NCI-H1105 (cell line): ENCODE data around the gene BIRC3.

Experiments
- DNase-seq: peaks from one replicate; lab custom pipeline; 2025; lab: John Stamatoyannopoulos, UW

Gene BIRC3

DNA sequence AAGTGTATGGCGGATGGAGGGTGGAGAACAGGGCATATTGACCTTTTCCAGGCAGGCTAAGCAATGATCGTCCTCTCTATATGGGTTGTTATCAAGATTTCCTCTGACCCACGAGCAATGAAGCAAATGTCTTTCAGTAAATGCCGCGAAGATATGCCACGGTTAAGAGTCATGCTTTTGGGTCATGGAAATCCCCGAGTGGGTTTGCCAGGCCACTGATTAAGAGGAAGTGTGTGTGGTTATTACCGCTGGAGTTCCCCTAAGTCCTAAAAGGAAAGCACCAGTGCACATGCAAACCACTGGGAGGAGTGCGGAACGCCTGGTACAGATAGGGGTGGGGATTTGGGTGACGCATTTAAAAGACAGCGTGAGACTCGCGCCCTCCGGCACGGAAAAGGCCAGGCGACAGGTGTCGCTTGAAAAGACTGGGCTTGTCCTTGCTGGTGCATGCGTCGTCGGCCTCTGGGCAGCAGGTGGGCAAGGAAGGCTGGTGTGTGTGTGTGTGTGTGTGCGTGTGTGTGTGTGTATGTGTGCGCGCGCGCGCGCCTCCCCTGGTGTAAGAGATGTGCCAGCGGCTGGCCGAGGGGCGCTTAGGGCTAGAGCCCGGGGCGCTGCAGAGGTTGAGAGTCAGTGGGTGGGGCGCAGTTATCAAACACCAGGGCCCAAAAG lies at the start of gene BIRC3:
Gene BIRC3, plus strand, starts transcription at position 386 of the 669 bp plus-strand sequence. CDS start 7,026 bp downstream, outside the sequence.
- DNase-seq: peak; percentile 91

DNA sequence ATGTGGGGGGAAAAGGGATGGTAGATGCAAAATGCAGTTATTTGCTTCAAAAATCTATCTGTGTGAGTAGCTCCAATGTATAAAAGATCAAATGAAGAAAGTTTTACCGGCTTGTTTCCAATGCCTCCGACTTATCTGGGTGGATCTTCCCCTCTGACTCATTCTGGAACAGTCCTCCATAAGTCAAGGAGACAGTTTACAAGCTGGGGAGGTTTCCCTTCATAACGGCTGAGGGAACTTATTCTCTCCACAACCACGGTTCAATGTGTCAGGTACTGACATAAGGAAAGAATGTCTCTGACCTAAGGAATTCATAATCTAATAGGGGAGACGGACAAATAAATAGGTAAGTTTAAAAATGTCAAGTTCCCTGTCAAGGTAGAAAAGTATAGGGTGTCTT lies 49.7 kb upstream of the BIRC3 start:
- no peak for DNase-seq

DNA sequence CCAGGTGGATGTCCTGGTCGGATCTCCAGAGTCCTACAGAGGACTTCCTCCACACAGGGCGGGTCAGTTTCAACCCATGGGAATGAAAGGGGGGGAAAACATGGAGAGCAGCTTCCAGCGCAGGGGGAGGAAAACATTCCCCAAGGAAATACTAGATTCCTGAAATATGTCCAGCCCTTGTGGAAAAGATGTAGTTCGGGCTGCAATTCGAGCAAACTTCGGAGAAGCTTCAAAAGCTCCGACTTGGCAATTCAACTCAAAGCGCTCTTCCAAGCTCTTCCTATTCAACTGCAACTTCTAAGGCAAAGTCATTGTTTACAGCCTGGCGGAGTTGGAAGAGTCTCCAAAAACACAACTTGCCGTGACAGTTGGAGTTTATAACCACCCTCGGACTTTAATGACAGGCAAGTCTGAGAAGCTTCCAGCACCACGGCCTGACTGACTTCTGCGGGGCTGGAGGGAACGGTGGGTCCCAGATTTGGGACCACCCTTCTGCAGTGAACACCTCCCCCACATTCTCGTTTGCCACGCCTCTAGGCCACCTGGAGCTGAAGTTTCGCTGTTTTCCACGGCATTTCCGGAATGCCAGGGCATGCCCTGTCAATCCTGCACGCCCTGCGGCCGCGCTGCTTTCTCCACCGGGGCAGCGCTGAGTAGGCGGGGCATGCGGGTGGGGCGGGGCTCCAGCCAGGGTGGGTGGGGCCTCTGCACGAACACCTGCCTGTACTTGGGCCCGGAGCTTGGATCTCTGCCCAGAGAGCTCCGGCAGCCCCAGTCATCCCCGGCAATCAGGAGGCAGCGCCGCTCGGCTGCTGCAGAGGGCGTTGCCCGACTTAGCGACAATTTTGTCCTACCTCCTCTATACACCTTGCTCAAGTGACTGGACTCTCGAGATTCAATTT lies 49.0 kb upstream of the BIRC3 start:
- DNase-seq: peak; percentile 84

DNA sequence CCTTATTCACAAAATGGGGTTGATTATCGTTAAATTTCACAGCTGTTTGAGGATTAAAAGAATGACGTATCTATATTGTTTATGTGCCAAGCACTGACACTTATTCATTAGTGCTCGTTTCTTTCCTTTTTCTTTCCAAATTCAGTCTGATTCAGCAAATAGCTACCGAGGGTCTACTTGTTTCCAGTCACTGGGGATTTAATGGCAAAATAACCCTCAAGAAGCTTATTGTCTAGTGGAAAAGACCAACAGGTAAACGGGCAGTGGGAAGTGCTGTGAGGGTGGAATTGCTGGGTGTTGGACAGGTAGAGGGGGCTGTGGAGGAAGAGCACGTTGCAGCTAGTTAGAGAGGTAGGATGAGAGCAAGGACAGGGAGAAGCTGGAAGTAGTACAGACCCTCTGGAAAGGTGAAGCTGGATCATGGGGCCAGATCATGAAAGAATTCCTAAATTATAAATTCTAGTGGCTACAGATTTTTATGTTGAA lies 48.3 kb upstream of the BIRC3 start:
- DNase-seq: no peak

DNA sequence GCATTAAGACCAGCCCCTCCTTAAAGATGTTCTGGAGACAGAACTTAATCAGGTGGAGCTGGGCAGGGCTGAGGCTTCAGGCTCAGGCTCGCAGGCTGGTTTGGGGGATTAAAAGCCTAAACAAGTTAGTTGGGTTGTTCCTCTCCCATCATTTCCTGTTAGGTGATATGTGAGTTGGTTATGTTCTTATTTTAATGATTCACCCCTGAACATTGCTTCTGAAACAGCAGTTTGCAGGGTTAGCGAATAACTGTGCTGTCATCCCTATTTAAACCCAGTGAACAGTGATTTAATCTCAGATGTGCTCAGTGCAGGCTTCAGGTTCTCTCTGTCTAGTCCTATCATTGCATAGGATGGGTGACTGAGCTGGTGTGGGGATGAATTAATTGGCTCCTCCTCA lies 47.4 kb upstream of the BIRC3 start:
- no peak for DNase-seq

DNA sequence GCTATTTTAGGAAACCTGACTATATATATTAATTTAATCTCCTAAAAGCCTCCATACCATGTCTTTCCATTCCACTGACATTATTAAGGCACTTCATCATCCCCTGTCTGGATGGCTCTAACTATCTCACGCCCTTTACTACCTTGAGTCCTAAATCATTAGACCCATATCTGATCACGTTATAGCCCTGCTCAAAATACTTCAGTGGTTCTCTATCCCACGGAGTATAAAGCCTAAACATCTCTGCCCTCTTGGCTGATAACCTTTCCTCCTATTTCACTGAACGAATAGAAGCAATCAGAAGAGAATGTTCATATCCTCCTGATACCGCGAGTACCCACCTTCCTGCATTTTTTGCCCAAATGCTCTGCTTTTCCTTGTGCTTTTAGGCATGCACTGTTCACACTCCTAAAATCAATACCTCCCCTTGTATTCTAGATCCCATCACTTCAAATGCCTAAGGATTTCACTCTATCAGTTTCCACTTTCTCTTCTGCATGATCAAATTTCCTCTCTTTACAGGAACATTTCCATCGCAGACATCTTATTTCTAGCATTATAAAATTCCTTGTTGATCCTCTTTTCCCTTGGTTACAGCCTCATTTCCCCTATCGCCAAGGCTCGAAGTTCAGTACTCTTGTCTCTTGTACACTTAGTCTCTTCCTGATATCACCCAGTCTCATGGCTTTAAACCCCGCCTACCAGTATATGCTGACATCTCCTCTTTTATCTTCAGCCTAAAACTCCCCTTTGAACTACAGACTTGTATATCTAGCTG lies 45.0 kb upstream of the BIRC3 start:
- no peak for DNase-seq

DNA sequence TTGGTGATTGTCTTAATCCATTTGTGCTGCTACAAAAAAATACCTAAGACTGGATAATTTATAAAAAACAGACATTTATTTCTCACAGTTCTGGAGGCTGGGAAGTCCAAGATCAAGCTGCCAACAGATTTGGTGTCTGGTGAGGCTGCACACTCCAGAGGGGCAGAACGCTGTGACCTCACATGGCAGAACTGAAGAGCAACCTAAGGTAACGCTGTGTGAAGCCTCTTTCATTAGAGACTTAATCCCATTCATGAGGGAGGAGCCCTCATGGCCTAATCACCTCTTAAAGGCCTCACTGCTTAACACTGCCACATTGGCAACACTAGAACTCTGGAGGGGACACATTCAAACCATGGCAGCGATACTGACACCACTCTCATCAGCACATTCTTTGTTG lies 42.7 kb upstream of the BIRC3 start:
- DNase-seq: no peak

DNA sequence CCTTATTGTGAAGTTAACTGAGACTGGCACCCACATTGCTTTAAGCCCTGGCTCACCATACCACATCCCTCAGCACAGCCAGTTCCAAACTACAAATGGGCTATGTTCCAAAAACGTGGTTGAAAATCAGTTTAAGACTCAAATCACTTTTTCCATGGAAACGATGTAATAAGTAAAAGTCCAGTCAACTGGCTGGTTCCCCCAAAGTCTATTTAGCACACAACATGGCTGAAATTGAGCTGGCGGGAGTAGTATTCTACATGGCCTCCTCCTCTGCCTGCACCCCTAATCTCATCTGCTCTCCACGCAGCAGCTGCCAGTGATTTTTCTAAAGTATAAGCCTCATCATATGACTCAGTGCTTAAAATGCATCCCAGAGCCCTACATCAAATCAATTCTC lies 40.9 kb upstream of the BIRC3 start:
- no peak for DNase-seq

DNA sequence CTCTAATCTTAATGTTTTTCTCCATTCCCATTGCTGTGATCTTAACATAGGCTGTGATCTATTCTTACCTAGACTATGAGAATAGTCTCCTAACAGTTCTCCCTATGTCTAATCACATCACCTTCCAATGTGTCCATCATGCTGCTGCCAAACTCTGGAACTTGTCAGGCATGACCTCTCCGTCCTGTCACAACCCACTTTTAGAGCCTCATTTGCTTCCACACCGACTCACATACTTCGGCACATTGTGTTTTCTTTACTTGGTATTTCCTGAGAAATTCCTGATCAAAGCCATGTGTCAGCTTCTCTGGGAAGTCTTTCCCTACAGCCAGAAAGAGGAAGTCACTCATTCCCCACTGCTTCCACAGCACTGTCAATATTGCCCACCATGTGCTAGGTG lies 40.5 kb upstream of the BIRC3 start:
- no peak for DNase-seq

DNA sequence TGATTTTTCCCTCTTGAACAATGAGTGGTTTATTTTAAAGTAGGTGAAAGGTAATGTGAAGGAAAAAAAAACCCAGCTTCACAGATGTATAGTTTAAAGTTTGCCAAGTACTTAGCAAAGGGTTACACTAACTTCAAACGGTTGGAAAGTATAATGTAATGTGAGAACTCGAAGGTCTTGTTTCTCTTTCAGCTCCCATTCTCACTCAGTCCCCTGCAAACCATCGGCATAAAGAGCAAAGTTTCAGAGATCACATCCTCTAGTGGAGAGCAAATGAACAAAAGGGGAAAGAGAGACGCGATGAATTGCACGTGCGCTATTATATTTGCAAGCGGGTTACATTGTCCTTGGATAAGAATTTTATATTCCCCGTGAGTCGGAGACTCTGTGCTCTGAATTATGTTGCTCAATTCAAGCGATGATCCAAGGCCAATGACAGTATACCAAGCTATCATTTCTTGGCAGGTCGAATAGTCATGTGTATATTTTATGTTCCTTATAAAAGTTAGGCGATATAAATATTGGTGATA lies 37.6 kb upstream of the BIRC3 start:
- DNase-seq: no peak

DNA sequence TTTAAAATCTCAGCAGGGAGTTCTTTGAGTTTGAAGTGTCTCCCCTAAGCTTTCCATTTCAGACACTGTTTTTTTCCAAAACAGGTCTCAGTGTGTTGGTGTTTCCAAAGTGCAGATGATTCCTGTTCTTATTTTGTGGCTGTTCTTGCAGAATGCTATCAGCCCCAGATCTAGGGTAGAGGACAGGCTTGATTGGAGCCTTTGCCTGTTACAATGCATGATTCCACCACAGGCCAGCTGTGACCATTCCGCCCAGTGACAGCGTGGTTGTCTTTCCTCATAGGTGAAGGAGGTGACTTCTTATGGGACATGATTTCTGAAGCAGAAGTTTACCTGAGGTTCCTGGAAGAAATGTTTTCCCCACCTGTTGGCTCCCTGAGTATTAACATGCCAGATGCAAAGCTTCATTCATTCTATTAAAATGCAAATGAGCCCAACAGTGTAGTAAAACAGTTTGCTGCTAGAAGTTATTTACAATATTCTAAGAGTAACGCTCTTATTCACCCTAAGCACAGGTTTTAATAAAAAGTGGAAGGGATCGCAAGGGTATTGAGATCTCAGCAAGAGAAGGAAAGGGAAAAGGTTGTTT lies 36.9 kb upstream of the BIRC3 start:
- no peak for DNase-seq

DNA sequence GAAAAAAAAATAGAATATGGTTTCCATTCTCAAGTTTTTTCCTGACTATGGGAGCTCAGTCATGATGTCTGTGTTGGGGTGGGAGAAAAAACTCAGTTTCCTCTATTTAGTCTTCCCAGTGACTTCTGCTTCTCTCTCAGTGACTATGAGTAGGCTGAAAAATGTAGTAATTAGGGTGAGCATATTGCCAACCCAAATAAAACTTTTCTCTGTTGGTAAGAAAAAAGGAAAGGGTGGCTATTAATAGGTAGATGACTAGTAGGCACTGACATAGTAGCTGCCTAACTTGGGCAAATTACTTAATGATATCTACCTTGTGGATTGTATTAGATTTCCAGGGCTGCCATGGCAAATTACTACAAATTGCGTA lies 34.2 kb upstream of the BIRC3 start:
- DNase-seq: no peak

DNA sequence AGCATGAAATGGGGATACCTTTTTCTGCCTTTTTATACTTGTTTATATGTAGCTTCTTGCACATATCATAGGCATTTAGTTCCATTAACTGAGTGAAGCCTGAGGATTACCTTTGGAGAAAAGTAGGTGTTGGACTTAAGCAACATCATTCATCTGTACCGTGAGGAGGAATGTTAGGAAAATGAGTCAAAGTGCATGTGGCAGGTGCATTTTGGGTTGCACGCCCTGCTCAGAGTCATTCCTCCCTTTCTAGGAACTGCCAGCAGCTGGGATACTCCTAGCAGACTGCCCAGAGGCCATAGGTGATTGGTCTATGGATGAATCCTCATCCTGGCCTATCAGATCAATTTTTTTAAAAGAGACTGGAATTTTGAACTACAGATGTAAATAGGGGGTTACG lies 33.3 kb upstream of the BIRC3 start:
- DNase-seq: no peak

DNA sequence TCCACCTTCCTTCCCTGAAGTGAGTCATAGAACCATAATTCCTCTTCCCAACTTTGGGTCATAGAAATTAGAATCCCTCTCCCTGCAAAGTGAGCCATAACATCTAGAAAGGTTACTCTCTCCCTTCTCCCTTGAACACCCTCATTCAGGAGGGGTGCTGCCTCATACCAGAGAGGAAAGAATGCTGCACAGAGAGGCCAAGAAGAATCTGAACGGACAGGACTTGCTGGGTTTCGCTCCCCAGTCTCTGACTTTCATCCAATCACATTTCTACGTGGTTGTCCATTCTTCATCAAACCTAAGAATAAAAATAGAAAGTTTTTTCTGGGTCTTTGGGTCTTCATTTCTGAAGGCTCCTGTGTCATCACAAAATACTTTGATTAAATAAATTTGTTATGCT lies 31.0 kb upstream of the BIRC3 start:
- DNase-seq: no peak

DNA sequence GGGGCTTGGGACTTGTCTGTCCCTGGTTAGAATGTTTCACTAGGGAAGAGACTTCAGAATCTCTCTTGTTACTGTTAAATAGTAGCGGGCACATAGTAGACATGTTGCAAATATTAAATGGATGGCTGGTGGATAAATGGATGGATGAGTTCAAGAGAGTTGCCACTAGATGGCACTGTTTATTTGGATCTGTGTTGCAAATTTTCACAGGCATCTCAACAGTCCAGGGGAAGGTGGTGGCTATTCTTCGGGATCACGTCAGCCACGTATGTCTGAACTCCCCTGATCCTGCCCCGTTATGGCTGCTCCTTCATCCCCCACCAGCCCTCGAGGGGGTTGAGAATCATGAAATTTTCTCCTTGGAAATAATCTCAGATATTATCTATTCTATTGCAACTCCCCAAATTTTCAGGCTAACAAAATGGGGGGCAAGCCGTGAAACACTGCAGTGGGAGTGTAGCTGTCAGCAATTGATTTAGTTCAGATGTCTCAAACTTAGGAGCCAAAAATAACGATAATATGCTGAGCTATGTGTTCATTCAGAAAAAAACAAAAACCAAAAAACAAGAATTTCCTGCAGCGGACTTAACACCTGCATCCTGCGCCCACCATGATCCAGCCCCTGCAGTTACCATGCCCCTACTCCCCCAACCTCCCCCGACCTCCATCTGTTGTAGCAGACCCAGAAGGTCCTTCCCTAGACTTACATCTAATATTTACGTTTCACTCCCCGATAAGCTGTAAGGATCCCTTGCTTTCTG lies 29.1 kb upstream of the BIRC3 start:
- DNase-seq: peak; percentile 82

DNA sequence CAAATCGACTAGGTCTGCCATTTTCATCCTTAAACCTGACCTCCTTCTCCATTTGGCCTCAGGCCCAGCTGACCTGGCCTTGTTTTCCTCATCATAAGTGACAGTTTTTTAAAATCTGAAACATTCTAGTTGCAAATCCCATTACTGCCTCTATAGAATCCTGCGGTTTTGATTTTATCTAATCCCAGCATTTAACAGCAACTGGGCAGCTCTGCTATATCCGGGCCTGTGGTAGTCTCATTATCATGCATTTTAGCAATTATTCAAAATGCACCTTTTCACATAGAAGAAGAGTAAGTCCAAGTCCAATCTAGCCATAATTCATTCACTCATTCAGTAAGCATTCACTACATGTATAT lies 28.6 kb upstream of the BIRC3 start:
- DNase-seq: no peak

DNA sequence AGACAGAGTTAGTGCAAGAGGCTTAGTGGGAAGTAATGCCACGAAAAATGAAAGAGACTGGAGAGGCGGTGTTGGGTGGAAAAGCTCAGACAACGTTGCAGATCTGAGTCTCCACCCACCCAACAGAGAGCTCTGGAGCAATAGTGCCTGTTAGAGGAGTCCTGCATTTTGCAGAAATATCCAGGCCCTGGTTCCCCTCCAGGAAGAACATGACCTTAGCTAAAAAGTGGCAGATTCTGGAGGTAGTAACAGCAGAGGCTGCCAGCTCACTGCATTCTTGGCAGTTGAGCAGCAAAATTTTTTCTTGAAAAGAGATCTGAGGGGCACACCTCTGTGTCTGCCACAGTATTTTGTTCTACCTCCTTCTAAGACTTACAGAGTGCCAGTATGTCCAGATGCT lies 27.7 kb upstream of the BIRC3 start:
- no peak for DNase-seq

DNA sequence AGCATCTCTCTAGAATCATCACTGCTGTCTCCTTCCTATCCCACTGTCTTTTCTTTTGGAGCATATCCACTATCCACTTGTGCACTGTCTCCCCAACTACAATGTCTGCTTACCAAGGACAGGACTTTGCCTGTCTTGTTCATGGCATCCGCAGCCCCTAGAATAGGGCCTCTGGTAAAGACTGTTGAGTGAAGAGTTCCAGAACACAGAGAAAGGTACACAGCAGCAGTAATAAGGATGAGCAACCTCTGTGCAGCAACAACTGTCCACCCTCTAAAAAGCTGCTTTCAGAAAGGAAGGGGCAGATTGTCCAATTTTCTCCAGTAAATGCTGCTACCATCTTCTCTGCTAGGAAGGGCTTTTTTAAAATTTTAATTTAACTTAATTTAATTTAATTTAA lies 25.5 kb upstream of the BIRC3 start:
- DNase-seq: no peak

DNA sequence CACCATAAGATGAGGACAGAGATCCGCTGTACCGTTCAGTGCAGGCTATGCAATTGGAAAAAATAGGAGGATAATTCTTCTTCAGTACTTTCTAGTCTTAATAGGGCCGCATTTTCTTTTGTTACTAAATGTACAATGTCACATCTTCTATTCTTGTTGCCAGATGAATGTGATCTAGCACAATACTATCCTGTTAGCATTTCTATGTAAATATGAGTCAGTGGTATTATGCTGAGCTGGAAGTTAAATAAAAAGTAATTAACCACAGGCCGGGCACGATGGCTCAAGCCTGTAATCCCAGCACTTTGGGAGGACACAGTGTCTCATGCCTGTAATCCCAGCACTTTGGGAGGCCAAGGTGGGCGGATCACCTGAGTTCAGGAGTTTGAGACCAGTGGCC lies 24.4 kb upstream of the BIRC3 start:
- DNase-seq: no peak

DNA sequence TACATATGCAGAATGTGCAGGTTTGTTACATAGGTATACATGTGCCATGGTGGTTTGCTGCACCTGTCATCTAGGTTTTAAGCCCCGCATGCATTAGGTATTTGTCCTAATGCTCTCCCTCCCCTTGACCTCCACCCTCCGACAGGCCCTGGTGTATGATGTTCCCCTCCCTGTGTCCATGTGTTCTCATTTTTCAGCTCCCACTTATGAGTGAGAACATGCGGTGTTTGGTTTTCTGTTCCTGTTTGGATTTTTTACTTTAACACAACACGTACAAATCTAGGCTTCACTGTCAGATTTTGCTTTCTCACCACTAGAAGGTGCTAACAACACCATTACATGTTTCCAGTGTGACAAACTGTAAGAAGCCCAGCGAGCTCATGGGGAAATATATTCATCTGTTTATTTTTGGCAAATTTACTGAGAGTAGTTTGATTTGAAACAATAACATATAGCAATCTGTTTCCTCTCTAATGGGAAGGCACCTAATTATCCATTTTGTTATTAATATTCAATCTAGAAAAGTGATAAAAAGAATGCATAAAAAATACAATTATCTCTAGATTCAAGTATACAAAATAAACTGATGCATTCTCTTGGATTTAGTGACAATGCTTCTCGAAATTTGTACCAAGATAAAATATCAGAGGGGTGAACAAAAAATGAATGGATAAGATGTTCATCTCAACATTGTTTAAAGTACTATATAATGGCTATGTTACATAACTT lies 23.2 kb upstream of the BIRC3 start:
- no peak for DNase-seq

DNA sequence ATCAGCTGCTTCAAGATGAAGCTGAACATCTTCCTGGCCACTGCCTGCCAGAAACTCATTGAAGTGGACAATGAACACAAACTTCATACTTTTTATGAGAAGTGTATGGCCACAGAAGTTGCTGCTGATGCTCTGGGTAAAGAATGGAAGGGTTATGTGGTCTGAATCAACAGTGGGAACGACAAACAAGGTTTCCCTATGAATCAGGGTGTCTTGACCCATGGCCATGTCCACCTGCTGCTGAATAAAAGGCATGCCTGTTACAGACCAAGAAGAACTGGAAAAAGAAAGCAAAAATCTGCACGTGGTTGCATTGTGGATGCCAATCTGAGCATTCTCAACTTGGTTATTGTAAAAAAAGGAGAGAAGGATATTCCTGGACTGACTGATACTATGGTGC lies 22.2 kb upstream of the BIRC3 start:
- no peak for DNase-seq
